Smooth muscle cell of trachea (primary cell): ENCODE results near the gene RNF220. TPM values are rescaled to one million over a fixed set of nuclear protein-coding genes. Genes with fewer than 3 reads are reported as not detected.

ENCODE experiments used
- total RNA-seq: library from RNA; depleted of rRNA; stranded (reverse); fragments of >200 nt; gene quantifications from 2 replicates; pipeline ENCODE4 v1.2.1, GENCODE V29; 2014

The RNF220 gene
- 78.2 and 86.8 TPM in 2 replicates for total RNA-seq

DNA sequence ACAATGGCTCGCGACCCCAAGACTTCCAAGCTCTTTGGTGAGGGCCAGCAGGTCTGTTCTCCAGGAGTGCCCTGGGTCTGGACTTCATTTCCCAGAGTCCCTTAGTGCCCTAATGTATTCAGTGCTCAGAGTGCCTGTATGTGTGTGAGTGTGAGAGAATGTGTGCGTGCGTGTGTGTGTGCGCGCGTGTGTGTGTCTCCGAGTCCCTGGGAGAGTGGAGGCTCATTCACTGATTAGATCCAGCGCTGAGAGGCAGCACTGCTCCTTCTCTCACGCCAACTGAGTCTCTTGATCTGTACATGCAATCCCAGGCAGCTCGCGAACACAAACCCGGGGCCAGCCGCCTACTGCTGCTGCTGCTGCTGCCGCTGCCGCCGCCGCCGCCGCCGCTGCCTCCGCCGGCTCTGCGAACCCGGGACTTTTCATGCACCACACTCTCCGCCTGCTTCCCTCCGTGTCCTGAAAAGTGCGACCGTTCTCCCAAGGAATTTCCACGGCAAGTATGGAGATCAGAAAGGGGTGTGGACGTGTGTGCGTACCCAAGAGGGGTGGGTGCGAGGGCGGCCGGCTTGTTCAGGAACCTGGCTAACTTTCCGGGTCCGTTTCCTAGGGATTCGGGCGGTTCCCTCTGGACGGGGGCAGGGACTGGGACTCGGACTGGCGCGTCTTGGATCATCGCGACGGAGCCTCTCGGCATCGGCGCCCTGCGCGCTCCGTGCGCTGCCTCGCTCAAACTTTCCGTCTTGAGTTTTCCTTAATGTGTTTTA, at the start of gene RNF220:
Gene RNF220 (plus strand): TSS at position 225 of the 767 bp plus-strand sequence.

DNA sequence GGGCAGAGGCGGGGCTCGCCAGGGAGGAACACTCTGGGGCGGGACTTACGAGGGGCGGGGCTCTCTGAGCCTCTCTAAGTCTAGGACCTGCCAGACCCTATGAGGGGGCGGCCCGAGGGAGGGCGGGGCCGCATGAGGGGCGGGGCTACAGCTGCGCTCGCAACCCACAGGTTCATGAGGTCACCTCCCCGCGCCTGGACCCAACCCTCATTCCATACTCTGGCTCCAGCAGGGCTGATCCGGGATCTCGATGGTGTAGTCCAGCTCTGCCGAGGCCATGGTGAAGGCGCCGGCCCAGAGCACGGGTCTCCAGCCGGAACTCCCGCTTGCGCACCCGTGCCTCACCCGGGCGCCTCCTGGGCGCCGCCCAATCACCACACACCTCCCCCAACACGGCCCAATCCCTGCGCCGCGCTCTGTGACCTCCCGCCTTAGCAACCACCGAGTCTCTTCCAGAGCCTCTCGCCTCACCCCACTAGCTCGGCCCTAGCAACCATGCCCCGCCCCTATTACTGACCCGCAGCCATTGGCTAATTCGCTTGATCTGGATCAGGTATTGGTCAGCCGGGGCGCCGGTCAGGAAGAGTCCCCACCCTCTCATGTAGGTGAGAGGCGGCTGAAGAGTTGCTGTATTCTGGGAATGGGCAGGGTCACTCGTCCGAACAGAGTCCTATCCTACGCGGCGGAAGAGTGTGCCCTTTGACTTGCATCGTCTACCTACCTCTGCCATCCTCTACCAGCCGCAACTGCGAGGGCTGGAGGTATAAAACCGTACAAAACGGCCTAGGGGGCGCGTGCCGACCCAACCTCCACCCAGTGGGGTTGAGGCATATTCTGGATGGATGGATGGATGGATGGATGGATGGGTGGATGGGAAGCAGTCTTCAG, 269.3 kb downstream of the RNF220 start, which contains the start of the genes ARMH1 and TMEM53:
Gene ARMH1 (plus strand): TSS at position 602 of the 888 bp plus-strand sequence. CDS start 14,984 bp downstream, outside the sequence.
Gene TMEM53 (minus strand): TSS at position 369 of the 888 bp plus-strand sequence. CDS start 90 bp downstream, at position 279.

Other genes starting within 250 kb of the RNF220 start
- 24.6 and 27.9 TPM in 2 replicates for gene DMAP1, start 191.8 kb upstream of the RNF220 start, total RNA-seq
- gene ERI3, start 50.0 kb upstream of the RNF220 start, total RNA-seq = 46.7 and 61.0 TPM in 2 replicates